CD4-positive, alpha-beta T cell treated with Interleukin-6 at 100 ng/mL for 8 hours (primary cell): Measurements from ENCODE around the gene PITX1.

Experiments used
- DNase-seq: peaks from one replicate; pipeline ENCODE4 v3.0.0-alpha.2; 2020; ENCODE audit warnings: mixed read lengths, low spot score

The PITX1 gene

DNA sequence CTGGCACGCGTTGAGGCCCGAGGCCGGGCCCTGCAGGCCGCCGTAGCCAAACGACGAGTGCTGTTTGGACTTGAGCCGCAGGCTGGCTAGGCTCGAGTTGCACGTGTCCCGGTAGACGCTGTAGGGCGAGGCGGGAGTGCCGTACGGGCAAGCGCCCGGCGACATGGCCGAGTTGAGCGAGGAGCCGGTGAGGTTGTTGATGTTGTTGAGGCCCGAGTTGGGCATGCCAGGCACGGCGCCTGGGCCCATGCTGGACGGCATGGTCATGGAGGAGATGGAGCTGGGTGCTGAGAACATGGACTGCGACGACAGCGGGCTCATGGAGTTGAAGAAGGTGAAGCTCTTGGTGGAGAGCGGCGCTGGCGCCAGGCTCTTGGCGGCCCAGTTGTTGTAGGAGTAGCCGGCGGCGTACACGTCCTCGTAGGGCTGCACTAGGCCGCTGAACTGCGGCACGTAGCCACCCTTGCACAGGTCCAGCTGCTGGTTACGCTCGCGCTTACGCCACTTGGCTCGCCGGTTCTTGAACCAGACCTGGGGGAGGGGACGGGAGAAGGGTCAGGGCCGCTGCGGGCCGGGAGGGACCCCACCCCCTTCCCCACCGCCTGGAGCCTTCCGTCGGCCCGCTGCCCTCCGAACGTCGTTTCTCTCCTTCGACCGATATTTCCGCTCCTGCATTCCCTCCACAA is 5.1 kb downstream of the PITX1 start:
- no peak for DNase-seq

DNA sequence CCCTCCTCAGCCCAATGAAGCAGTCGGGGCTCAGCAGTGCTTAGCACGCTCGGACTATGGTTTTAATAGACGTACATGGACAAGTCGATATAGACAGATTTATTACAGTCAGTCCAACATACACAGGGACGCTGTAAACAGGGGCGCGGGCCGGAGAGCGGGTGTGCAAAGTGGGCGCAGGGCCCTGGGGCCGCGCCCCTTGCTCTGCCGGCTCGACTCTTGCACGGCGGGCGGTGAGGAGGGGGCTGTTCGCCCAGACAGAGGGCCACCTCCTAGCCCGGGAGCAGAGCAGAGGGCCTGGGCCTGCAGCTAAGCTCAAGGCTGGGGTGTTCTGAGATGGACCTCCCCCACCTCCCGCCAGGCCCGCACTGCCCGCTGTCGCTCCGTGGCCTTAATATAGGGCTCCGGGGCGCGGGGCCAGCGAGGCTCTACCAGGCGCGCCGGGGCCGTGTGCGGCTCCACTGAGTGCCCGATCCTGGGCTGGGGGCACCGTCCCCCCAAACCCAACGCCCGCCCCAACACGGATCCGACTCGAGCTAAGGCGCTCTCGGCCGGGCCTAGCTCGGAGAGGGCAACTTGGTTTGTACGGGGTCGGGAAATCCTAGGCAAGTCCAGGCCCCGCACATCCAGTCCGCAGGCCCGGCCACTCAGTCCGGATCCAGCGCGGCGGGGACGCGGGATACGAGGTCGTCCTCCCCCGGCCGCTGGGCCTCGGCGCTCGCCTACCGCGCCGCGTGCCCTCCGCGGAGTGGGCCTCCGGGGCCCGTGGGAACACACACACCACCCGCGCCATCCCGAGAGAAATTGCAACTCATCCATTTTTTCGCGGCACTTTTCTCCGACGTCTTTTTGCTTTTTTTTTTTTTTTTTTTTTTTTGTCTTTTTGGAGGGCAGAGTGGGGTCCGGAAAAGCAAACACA is 6.1 kb downstream of the PITX1 start:
- DNase-seq = no peak

DNA sequence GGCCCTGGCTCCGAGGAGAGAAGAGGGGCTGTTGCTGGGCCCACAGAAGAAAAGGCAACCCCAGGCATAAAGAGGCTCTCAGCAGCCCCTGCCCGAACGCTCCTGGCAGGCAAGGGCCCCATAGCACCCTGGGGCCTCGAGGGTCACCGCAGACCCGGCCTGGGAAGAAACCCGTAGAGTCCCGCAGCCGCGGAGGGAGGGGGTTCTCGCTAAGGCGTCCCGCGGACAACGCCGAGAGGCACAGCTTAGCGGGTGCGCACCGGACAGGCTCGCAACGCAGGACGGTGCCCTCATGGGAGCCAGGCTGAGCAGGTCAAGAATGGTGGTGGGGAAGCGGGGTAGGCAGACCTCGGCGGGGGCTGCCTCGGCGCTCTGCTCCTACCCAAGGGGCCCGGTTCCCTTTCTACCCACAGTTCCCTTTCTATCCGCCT is 6.7 kb downstream of the PITX1 start:
- no peak for DNase-seq

DNA sequence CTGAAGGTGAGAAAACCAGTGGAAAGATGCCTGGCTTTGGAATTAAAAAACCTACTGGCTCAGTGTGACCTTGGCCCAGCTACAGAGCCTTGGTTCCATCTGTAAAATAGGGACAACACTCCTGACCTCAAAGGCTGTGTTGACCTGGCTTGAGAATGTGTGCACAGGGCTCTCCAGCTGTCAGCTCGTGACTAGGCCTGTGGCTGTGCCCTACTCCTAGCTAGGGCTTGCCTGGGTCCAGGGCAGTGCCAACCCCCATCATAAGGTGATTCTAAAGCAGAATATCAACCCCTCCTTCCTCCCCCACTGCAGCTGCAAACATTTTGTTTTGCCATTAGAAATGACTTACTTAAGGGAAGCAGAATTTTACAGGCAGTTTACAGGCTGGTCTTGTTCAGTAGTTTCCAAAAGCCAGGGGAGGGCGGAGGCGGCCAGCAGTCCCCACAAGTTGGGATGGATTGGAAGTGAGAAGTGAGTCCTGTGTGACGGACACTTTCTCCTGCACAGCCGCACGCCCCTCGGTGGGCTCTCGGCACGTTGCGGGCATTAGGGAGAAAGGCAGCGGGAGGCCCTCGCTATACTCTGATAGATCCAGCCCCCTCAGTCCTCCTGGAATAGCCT is 7.3 kb downstream of the PITX1 start:
- DNase-seq = no peak

DNA sequence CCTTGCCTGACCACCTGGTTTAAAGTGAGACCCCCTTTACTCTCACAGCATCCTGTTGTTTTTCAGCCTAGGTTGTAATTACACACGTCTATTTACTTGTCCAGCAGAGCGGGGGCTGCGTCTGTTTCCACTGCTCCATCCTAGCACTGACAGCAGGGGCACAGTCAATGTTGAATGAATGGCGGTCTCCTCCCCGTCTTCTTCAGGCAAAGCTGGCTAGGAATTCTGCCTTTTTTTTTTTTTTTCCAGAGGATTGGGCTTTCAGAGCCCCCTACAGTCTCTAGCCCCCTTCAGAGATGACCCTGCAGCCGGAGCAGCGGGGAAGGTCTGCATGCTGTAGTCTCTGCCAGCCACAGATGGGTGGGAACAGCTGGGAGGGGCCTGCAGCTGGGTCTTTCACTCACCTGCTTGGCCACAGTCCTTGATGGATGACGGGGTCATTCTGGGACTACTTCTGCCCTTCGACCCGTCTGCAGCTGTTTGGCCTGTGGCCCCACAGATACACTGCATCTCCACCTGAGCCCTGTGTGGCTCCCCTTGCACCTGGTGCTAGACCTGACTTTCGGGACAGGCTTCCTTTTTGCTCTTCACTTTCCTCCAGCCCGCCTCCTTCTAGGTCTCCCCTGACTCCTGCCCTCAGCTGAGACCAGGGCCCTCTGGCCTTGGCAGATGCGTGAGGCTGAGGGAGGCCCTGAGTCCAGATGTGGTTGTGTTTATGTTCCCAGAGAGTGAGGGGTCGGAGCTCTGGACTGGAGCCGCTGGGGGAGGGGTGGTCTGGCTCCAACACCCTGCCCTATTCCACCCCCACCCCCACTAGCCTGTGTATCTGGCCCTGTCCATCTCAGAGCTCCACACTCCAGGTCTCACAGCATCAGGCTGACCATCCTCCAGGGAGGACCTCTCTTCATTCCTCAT is 8.0 kb downstream of the PITX1 start:
- no peak for DNase-seq

DNA sequence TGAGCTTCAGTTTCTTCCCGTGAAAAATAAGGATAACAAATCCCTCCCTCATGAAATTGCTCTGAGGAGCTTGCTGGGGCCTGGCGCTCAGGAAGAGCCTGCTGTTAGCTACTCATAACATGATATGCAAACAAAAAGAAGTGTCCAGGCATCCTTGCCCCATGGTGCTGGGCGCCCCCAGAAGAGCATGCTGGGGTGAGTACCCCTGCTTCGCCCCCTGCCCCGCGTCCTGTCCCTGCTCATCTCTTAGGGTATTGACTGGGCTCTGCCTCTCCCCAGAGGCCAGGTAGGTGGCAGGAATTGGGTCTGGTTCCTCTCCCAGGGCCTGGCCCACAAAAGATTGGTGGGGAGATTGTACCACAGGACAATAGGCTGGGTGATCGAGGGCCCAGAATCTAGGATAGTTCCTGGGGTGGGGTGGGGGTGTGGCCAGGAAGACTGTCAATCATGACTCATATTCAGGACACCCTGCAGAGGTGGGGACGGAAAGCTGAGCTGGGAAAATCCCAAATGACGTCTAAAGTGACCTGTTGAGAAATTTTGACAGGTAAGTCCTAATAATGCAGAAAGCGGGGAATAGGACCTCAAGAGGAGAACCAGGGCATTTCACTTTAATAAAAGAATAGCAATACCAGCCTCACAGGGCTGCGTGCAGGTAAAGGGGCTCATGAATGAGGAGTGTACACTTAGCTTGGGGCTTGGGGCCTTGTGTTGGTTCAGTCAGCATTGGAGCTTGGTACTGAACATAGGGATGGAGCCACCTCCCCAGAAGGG is 8.9 kb downstream of the PITX1 start:
- DNase-seq = no peak

DNA sequence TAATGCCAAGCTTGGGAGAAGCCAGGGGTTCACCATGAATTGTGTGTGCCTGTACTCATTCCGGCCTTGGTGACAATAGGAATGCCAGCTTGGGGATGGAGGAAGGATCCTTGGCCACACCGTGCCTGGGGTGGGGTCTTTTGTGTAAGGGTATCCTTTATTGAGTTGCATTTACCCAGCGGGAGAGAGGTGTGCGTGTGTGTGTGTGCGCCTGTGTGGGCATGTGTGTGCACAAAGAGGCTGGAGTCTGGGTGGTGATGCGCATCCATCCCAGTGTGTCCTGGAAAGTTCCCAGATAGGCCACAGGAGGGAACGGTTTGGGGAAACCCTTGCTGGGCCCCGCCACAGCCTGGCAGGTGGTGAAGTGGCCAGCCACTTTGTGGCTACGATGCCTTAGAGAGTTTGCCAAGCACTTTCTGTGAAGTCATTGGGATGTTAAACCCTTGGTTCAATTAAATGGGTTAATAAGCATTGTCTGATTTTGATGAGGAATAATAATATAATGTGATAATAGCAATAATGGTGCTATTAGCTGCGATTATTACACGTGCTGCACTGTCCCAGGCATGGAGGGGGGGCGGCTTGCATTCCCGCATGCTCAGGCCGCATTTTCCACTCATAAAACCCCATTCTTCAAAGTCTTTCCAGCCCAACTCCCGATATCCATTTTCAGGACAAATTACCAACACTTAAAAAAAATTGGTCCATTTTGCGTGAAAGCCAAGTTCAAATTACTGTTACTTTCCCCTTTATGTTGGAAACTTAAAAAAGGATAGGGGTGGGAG is 13.7 kb downstream of the PITX1 start:
- DNase-seq = no peak

DNA sequence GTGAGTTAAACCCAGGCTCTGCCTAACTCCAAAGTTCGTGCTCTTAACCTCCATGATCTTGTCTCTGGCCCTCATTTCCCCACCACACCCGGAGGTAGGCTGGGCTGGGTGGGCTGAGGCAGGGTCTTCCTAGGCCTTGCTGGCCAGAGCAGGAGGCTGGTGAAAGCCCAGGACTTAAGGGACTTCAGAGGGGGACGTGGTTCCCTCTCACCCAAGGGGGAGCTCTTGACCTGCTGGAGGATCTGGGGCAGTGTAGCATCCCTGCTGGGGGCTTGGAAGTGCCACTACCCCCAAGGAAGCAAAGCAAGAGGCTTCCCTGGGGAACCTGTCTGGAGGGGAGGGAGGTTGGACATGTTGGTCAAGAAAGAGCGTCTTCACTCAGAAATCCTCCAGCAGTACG is 14.7 kb downstream of the PITX1 start:
- DNase-seq = no peak

DNA sequence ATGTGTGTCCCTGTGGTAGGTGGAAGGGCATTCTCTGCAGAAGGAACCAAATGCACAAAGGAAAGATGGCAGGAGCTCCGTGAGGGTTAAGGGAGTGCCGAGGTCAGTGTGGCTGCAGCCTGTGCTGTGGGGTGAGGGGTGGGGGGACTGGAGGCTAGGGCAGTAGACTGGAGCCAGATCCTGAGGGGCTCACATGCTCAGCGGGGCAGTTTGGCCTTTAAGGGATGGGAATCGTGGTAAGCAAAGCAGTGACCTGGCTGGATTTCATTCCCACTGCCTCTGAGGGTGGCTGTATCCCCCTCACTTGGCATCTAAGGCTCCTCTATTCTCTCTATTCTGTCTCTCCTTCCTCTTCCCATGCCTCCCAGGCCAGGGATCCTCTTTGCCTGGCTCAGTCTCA is 15.6 kb downstream of the PITX1 start:
- no peak for DNase-seq

DNA sequence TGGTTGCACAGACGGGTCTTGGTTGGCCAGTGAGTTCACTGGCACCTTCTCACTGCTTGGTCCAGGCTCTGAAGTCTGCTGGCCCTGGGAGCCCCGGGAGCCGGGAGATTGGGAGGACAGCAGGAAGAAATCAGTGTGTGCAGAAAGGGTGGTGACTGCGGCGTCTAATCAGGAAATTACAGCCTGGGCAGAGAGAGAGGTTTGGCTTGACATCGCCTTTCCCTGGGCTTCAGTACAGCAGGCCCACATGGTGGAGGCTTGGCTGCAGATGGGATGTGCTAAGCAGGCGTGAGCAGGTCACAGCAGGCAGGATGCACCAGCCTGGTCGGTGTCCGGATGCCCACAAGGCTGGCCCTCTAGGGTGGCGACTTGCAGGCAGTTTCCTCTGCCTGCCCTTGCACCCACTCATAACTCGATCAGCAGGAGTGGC is 17.2 kb downstream of the PITX1 start:
- DNase-seq = no peak

DNA sequence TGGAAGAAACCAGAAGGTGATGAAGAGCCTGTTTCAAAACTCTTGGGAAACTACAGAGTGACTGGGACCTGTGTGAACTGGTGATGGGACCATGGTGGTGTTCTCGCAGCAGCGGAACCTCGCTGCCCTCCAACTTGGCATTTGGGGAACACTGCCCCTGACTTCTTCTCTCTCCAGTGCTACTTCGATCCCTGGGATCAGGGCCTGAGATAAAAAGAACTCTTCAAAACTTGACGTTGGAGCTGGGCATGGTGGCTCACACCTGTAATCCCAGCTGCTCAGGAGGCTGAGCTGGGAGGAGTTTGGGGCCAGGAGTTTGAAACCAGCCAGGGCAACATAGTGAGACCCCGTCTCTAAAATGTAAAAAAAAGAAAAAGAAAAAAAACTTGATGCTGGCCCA is 18.1 kb downstream of the PITX1 start:
- no peak for DNase-seq

DNA sequence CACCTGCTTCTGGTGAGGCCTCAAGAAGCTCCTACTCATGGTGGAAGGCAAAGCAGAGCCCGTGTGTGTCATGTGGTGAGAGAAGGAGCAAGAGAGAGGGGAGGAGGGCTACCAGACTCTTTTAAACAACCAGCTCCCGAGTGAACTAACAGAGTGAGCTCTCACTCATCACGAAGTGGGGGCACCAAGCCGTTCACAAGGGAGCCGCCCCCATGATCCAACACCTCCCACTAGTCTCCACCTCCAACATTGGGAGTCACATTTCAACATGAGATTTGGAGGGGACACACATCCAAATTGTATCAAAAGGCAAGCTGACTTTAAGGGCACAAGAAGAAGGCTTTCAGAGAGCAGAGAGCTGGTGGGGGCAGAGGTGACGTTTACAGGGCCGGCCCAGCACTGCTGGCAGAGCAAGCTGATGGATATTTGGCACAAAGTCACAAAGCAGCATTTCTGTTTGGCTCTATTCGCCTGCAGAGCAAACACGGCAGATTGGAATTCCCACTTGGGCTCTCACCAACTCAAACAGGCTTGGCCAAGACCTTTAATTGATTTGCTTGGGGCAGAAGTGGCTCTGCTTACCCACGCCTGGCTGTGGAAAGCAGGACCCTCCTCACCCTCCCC is 20.0 kb downstream of the PITX1 start:
- no peak for DNase-seq

DNA sequence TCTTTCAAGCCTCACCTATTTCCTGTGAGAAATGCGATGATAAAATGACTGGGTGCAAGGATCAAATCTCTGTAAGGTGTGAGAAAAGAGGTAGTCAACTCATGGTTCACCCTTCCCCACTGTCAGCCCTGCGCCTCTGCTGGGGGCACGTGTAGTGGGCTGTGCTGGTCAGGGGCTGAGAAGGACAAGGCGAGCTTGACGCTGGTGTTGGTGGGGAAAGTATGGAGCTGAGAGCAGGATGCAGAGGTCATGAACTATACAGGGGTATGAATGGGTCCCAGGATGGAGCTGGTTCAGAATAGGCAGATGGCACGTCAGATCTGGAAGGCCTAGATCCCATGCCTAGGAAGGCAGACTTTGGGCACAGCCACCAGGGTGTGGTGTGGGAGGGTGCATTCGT is 20.6 kb downstream of the PITX1 start:
- DNase-seq = no peak

DNA sequence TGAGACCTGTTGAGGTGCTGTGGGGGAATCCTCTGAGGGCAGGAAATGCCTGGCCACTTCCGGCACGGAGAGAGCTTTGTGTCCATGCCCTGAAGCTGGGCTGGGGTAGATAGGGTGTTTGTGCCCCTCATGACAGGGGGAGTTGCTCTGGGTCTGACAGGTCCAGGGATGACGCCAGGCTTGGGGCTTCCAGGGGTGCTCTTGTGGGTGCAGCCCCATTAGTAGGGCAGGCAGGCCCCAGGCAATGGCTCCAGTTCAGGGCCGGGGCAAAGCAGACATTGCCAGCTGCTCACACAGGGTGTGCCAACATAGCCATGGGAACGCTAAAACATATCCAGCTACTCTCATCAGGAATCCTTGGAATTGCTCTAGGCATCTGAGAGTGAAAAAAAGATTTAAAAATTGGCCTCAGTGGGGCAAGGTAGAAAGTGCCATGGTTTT is 21.1 kb downstream of the PITX1 start:
- no peak for DNase-seq

DNA sequence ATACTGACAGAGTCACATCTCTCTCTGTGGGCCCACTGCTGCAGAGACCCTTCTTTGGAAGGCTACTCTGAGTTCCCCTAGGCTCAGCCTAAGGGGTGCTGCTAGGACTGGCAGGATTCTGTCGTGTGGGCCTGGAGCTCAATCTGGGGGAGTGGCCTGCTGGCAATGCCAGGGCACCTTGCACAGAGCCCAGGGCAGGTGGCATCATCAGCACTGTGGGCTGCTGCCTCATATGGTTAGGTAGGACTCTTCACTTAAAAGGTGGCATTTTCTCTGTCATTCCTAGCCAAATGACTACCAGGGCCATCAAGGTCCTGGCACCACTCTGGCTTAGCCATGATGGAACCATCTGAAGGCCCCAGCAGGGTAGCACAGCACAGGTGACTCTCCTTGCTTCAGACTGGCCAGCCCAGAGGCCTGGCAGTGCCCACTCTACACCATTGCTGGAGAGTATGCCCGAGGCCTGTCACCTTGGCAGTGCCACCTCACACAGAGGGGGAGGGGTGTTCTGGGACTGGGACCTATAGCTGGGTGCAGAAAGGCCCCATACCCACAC is 21.9 kb downstream of the PITX1 start:
- no peak for DNase-seq

DNA sequence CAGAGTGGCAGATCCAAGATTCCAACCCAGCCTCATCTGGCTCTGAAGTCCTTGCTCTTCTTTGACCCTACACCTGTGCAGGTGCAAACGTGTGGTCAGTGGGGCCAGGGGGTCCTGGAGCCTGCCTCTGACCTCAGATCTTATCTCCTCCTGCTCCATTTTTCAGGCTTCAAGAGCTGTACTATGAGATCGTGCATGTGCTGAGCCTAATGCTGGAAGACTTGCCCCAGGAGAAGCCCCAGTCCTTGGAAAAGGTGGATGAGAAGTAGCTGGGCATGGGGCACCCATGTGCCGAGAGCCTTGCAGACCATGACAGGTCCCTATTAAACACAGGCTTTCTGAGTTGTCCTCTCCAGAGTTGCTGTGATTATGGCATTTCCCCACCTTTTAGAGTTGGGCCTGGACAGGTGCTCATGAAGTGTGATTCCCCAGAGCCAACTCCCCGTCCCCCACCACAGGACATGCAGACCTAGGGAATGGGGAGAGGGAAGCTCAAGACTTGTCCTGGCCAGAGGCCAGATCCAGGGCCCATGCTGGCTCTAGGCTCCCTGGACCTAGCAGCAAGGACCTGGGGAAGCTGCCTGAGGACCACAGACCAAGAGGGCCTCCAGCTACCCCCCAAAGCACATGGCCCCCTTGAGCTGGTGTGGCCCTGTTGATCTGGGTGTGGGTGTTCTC is 22.5 kb downstream of the PITX1 start:
- no peak for DNase-seq

DNA sequence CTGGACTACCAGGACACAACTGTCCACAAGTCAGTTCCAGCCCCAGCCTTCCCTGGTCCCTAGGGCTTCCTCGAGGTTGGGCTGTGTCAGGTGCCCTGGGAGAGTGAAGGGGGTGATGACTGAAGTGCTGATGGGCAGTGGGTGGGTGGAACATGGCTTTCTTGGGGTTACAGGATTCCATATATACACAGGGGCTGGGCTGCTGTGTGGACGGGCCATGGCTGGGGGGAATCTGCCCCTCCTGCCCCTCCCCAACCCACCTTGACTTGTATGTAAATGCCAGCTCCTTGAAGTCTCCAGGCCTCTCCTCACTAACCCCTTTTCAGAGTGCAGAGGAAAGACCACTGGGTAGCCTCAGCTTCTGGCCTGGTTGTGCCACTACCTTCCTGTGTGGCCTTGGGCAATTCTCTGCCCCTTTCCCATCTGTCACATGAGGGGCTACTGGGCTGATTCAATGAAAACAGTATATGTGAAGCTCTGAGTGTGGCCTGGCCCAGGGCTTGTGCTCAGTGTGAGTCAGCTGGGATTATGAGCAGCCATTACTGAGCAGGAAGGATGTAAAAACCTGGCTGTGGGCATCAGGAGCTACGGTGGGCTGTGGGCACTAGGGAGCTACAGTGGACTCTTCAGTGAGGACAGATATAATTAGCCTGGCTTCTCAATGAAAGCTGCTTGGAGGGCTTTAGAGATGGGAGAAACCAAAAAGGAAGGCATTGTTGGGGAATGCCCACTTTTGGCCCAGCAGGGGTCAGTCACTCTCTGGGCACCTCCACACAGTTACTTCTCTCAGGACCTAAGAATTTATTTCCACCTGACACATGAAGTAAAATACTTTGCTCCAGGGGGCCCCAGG is 23.3 kb downstream of the PITX1 start:
- no peak for DNase-seq
